ENCODE measurements around the gene PEX26. TPM values are rescaled to one million over a fixed set of nuclear protein-coding genes. Genes with fewer than 3 reads are reported as not detected.

The PEX26 gene
- total RNA-seq, 4 donors from 2014 or later = 46.4 to 211 (median 93.4) TPM

DNA sequence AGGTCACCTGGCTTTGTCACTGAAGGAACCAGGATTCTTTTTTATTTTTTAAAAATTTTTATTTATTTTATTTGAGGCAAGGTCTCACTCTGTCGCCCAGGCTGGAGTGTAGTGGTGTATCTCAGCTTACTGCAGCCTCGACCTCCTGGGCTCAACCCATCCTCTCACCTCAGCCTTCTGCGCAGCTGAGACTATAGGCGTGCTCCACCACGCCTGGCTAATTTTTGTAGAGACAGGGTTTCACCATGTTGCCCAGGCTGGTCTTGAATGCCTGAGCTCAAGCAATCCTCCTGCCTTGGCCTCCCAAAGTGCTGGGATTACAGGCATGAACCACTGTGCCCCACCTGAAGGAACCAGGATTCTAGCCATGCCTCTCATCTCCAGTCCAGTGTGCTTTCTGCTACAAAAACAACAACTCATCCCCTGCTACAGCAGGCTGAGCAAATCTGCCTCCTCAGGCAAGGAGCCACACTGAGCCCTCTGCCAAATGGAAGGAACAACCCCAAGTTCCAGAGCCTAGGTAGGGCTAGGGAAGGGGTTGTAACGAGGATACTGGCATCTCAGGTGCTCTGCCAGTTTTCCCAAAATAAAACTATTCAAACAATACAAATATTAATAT is 2.6 kb upstream of the PEX26 start:
- WGBS, 2 donors (ENCODE audit: low coverage in 1 of 2) = 90 to 100% methylated on average over 3 to 6 of the region's 6 CpGs
- H3K27ac ChIP-seq = peak overlapping the region; percentile 87 to 91 (median 90)
- in situ Hi-C loops (cut with MboI; ENCODE audit: low pct_ligation_motif_present in 1 of 4, low pct_unique_long_range_greater_than_20kb in 1 of 4, low sequenced_read_pairs in 3 of 4) (loop anchor here in 2 of 4 donors (10.0 kb wide), 2 partner anchors 50 to 240 kb away; partner anchors contain the start of gene MICAL3 (in 1 of the 2)), intact Hi-C loops (cut with DNase I; ENCODE audit: low total_unique reads) (loop anchor here (5.0 to 10.0 kb wide), 3 partner anchors 50 to 243 kb away; partner anchors contain the start of gene MICAL3)
- no peaks in the 10 kb centered on the region for H3K9me3 ChIP-seq
- no peak for DNase-seq
- H3K36me3 ChIP-seq = peaks cover 0 to 6% (median 2%) of the 10 kb centered on the region in 4 donors
- no peaks in the 10 kb centered on the region for H3K27me3 ChIP-seq
- no peak for TF ChIP-seq POLR2A (IDR thresholded peaks at IDR 0.05)
- no peak for TF ChIP-seq POLR2AphosphoS5 (IDR thresholded peaks at IDR 0.05)
- H3K4me3 ChIP-seq = no peak overlapping the region
- H3K4me1 ChIP-seq = peaks cover 18 to 39% (median 28%) of the 10 kb centered on the region in 4 donors

DNA sequence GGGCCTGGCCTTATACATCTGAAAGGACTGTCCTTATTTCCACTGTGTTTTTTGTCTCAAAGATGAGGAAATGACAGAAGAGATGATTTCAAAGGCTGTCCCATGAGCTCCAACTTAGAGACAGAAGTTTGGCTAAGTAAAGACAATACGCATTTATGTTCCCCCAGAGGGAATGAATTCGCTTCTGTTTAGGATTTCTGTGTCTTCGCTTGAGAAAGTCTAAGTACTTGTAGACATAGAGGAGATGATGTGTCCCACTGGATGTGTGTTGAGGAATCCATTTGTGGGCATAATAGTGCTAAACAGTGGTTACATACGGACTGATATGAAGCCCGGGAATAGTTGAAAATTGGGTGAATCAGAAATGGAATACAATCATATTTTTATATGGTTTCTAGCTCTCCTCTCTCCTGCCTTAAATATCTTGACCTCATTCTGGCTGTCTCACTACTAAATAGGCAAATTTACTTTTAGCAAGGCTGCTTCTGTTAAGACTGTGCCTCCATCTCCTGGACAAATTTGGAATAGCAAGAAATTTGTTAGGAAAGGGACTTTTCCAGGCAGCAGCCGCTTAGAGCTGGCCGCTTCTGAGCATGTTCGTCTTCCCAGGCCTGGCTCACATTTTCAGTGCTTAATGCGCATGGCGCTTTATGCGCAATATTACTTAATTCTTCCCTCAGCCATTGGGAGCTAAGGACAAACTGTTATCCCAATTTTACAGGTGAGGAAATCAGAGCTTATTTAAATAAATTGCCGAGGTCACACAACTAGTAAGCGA is 1.9 kb upstream of the PEX26 start:
- TF ChIP-seq EP300 (IDR thresholded peaks at IDR 0.05; ENCODE audit: low read depth) (no peak), POLR2AphosphoS5 (IDR thresholded peaks at IDR 0.05) (peak in 1 of 3 donors; percentile 9)
- TF ChIP-seq, protein P1, sequence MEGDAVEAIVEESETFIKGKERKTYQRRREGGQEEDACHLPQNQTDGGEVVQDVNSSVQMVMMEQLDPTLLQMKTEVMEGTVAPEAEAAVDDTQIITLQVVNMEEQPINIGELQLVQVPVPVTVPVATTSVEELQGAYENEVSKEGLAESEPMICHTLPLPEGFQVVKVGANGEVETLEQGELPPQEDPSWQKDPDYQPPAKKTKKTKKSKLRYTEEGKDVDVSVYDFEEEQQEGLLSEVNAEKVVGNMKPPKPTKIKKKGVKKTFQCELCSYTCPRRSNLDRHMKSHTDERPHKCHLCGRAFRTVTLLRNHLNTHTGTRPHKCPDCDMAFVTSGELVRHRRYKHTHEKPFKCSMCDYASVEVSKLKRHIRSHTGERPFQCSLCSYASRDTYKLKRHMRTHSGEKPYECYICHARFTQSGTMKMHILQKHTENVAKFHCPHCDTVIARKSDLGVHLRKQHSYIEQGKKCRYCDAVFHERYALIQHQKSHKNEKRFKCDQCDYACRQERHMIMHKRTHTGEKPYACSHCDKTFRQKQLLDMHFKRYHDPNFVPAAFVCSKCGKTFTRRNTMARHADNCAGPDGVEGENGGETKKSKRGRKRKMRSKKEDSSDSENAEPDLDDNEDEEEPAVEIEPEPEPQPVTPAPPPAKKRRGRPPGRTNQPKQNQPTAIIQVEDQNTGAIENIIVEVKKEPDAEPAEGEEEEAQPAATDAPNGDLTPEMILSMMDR (IDR thresholded peaks at IDR 0.05) = peak; percentile 82 to 96 (median 84)
- intact Hi-C loops (cut with DNase I; ENCODE audit: low total_unique reads) = loop anchor here (2.0 to 10.0 kb wide), 4 partner anchors 51 to 244 kb away; partner anchors contain the start of gene MICAL3
- Histone ChIP-seq H3K9me3 (no peaks in the 10 kb centered on the region), H3K4me1 (peaks cover 18 to 32% (median 27%) of the 10 kb centered on the region in 4 donors), H3K36me3 (peaks cover 0 to 6% (median 2%) of the 10 kb centered on the region in 4 donors), H3K4me3 (no peak overlapping the region), H3K27me3 (no peaks in the 10 kb centered on the region), H3K27ac (peak overlapping the region; percentile 87 to 91 (median 90))
- in situ Hi-C loops (cut with MboI; ENCODE audit: low pct_ligation_motif_present in 1 of 4, low pct_unique_long_range_greater_than_20kb in 1 of 4, low sequenced_read_pairs in 3 of 4) = loop anchor here in 2 of 4 donors (10.0 kb wide), 2 partner anchors 51 to 241 kb away; partner anchors contain the start of gene MICAL3 (in 1 of the 2)
- peak; percentile 63 for DNase-seq
- 27 to 33% methylated on average over 12 to 13 of the region's 13 CpGs for WGBS, 2 donors (ENCODE audit: low coverage in 1 of 2)

DNA sequence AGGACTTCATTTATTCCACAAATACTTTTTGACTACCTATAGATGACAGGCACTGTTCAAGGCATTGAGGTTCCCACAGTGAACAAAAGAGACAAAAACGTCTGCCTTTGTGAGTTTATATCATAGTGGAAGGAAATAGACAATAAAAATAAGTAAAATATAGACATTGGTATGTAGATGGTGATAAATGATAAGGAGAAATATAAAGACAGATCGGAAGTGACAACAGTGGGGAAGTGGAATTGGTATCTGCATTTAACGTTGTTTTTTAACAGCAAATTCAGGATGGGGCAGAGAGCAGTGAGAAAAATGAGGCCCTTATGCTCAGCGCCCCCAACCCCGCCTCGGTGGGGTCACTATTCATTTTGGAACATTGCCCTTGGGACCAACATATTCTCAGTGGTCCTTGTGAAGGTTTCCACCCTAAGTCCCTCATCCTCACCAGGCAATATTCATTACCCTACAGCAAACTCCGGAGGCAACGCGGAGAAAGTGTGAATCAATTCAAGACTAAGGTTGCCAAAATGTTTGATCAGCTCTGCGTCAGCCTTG is 627 bp upstream of the PEX26 start:
- TF ChIP-seq POLR2AphosphoS5 (IDR thresholded peaks at IDR 0.05) (no peak), EP300 (IDR thresholded peaks at IDR 0.05; ENCODE audit: low read depth) (no peak), POLR2A (IDR thresholded peaks at IDR 0.05) (no peak)
- TF ChIP-seq, protein P1 (IDR thresholded peaks at IDR 0.05) = no peak
- in situ Hi-C loops (cut with MboI; ENCODE audit: low pct_ligation_motif_present in 1 of 4, low pct_unique_long_range_greater_than_20kb in 1 of 4, low sequenced_read_pairs in 3 of 4) (loop anchor here in 2 of 4 donors (10.0 kb wide), 2 partner anchors 52 to 242 kb away; partner anchors contain the start of gene MICAL3 (in 1 of the 2)), intact Hi-C loops (cut with DNase I; ENCODE audit: low total_unique reads) (loop anchor here (2.0 to 10.0 kb wide), 4 partner anchors 52 to 245 kb away; partner anchors contain the start of gene MICAL3)

DNA sequence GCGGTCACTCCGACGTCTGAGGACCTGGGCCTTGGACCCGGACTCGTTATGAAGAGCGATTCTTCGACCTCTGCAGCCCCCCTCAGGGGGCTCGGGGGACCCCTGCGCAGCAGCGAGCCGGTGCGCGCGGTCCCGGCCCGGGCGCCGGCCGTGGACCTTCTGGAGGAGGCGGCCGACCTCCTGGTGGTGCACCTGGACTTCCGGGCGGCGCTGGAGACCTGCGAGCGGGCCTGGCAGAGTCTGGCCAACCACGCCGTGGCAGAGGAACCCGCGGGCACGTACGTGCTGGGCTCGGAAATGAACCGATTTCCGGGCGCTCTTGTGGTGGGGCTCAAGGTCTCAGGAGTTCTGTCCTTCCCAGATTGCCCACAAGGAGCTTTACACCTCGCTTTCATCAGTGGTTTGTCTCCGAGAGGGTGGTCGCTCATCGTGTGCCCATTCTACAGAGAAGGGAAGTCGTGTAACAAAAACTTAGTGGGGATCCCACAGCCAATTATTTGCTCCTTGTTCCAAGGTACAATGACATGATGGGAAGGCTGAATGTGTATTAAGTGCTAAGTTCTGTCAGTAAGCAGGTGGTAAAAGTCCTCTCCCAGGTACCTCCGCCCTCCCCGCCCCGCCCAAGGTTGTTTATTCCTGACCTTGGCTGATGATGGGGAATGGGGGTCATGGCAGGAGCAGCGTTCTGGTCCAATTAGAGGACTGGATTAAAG is 695 bp downstream of the PEX26 start:
- intact Hi-C loops (cut with DNase I; ENCODE audit: low total_unique reads) = loop anchor here (5.0 to 10.0 kb wide), 3 partner anchors 54 to 246 kb away; partner anchors contain the start of gene MICAL3
- H3K9me3 ChIP-seq = no peaks in the 10 kb centered on the region
- WGBS, 2 donors (ENCODE audit: low coverage in 1 of 2) = 6% methylated on average over 44 of the region's 45 CpGs; no CpG with 5 or more reads in 1 of the 2 donors
- H3K27me3 ChIP-seq = no peaks in the 10 kb centered on the region
- H3K4me1 ChIP-seq = peaks cover 18 to 27% (median 26%) of the 10 kb centered on the region in 4 donors
- H3K36me3 ChIP-seq = peaks cover 0 to 28% (median 8%) of the 10 kb centered on the region in 4 donors
- peak overlapping the region; percentile 57 to 99 (median 91) for H3K4me3 ChIP-seq
- TF ChIP-seq, protein P1 (IDR thresholded peaks at IDR 0.05) = peak in 3 of 5 experiments; percentile 11 to 26 (median 17)
- TF ChIP-seq EP300 (IDR thresholded peaks at IDR 0.05; ENCODE audit: low read depth) = no peak
- TF ChIP-seq POLR2AphosphoS5 (IDR thresholded peaks at IDR 0.05) = peak in 1 of 3 donors; percentile 61
- peak; percentile 41 for TF ChIP-seq POLR2A (IDR thresholded peaks at IDR 0.05)
- in situ Hi-C loops (cut with MboI; ENCODE audit: low pct_ligation_motif_present in 1 of 4, low pct_unique_long_range_greater_than_20kb in 1 of 4, low sequenced_read_pairs in 3 of 4) = loop anchor here in 2 of 4 donors (10.0 kb wide), 2 partner anchors 54 to 244 kb away; partner anchors contain the start of gene MICAL3 (in 1 of the 2)
- H3K27ac ChIP-seq = peak overlapping the region; percentile 87 to 91 (median 90)
- DNase-seq = peak; percentile 60

More for the DNA sequence above, 627 bp upstream of the PEX26 start:
- Histone ChIP-seq H3K9me3 (no peaks in the 10 kb centered on the region), H3K27ac (peak overlapping the region; percentile 87 to 91 (median 90)), H3K4me3 (peak overlapping the region; percentile 26 to 99 (median 91)), H3K36me3 (peaks cover 0 to 14% (median 4%) of the 10 kb centered on the region in 4 donors), H3K4me1 (peaks cover 18 to 27% (median 26%) of the 10 kb centered on the region in 4 donors), H3K27me3 (no peaks in the 10 kb centered on the region)
- no peak for DNase-seq
- WGBS, 2 donors (ENCODE audit: low coverage in 1 of 2) = 0 to 2% methylated on average over 4 to 10 of the region's 10 CpGs

Measured in transverse colon (tissue), 4 donors.